Skeletal muscle satellite cell (primary cell): ENCODE results near the gene CCT7. TPM values are rescaled to one million over a fixed set of nuclear protein-coding genes. Genes with fewer than 3 reads are reported as not detected.

Source experiments
- H3K27me3 ChIP-seq: 2 replicates; pipeline ENCODE4 v1.7.0; 2013; ENCODE audit warnings: low read length; ENCODE audit not compliant: control insufficient read depth, insufficient read depth
- H3K36me3 ChIP-seq: 2 replicates; pipeline ENCODE4 v1.7.0; 2013; ENCODE audit warnings: mild to moderate bottlenecking, control low read depth, low read length; ENCODE audit not compliant: insufficient read depth
- H3K4me1 ChIP-seq: 2 replicates; pipeline ENCODE4 v1.7.0; 2013; ENCODE audit warnings: low read length; ENCODE audit not compliant: control insufficient read depth, insufficient read depth
- H3K4me2 ChIP-seq: 2 replicates; pipeline ENCODE4 v1.7.0; 2013; ENCODE audit warnings: mild to moderate bottlenecking, low read length
- H3K4me3 ChIP-seq: 2 replicates; pipeline ENCODE4 v1.7.0; 2013; ENCODE audit warnings: low read length
- H3K9ac ChIP-seq: 2 replicates; pipeline ENCODE4 v1.7.0; 2013; ENCODE audit warnings: mild to moderate bottlenecking, low read depth, low read length, moderate library complexity
- H3K9me3 ChIP-seq: replicated peaks from 2 replicates; pipeline ENCODE4 v1.7.0; 2013; ENCODE audit warnings: mild to moderate bottlenecking, control low read depth, low read length
- small RNA-seq: library from RNA; depleted of rRNA; stranded (forward); fragments of <200 nt; gene quantifications from one replicate; pipeline ENCODE3, GENCODE V24; 2012

Gene CCT7

GRCh38 chr2:73292906-73293533 is 58.9 kb downstream of the CCT7 start:
- peaks cover 99% of the 10 kb centered on the region for H3K27me3 ChIP-seq
- H3K36me3 ChIP-seq = no peaks in the 10 kb centered on the region

DNA sequence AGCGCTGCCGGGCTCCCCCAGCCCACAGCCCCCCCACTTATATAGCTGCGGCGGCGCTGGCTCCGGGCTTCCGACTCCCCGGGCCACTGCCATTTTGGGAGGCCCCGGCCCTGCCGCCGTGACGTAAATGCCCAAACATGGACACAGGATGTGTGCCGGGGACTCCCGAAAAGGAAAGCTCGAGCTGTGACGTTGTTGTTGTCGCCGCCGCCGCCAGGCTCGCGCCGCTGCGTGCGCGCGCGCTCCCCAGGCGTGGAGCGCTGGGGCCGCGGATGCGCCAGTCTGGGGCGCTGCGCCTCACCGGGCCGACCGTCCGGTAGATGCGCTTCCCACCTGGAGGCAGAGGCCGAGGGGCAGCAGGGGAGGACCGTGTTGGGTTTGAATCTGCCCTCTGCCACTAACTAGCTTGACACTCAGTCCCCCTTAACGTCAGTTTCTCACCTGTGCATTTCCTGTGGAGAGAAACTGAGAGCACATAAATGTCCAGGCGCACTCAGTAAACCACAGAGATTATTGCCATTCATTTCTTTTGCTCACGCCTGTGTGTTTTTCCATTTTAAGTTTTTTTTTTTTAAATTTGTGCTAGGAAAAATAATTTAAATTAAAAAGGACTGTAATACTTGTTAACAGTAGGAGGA is 59.5 kb downstream of the CCT7 start, which contains the start of gene EGR4:
Gene EGR4, minus strand, starts transcription at position 15 of the 638 bp plus-strand sequence. CDS start 231 bp downstream, outside the sequence.
- no peaks in the 10 kb centered on the region for H3K9me3 ChIP-seq
- peak within 1 kb of the TSS; percentile 14 for H3K9ac ChIP-seq
- H3K4me1 ChIP-seq = peaks cover 5% of the 10 kb centered on the region
- H3K27me3 ChIP-seq = peaks cover 98% of the 10 kb centered on the region
- no peaks in the 10 kb centered on the region for H3K36me3 ChIP-seq
- H3K4me2 ChIP-seq = peak within 1 kb of the TSS; percentile 82
- H3K4me3 ChIP-seq = peak within 1 kb of the TSS; percentile 59

More at GRCh38 chr2:73292906-73293533, 58.9 kb downstream of the CCT7 start:
- peak overlapping the region; percentile 82 for H3K4me2 ChIP-seq
- H3K4me3 ChIP-seq = peak overlapping the region; percentile 59
- H3K9me3 ChIP-seq = no peaks in the 10 kb centered on the region
- H3K9ac ChIP-seq = peak overlapping the region; percentile 14
- peaks cover 5% of the 10 kb centered on the region for H3K4me1 ChIP-seq

DNA sequence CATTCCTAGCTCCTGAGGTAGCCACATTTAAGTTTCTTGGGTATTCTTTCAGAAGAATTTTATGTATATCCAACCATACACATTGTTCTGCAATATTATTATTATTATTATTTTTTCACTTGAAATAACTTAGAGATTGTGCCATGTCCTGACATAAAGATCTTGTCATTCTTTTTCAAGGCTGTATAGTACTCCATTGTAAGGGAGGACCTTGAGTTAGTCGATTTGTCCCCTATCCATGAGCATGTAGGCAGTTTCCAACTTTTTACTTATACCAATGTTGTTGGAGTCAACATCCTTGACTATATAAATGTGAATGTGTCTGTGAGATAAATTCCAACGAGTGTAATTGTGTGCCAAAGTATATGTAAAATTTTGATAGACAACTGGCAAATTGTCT is 60.1 kb downstream of the CCT7 start:
- H3K9me3 ChIP-seq = no peaks in the 10 kb centered on the region
- H3K4me2 ChIP-seq = no peak overlapping the region
- H3K27me3 ChIP-seq = peaks cover 94% of the 10 kb centered on the region
- no peak overlapping the region for H3K4me3 ChIP-seq
- H3K36me3 ChIP-seq = no peaks in the 10 kb centered on the region
- no peak overlapping the region for H3K9ac ChIP-seq
- peaks cover 5% of the 10 kb centered on the region for H3K4me1 ChIP-seq

DNA sequence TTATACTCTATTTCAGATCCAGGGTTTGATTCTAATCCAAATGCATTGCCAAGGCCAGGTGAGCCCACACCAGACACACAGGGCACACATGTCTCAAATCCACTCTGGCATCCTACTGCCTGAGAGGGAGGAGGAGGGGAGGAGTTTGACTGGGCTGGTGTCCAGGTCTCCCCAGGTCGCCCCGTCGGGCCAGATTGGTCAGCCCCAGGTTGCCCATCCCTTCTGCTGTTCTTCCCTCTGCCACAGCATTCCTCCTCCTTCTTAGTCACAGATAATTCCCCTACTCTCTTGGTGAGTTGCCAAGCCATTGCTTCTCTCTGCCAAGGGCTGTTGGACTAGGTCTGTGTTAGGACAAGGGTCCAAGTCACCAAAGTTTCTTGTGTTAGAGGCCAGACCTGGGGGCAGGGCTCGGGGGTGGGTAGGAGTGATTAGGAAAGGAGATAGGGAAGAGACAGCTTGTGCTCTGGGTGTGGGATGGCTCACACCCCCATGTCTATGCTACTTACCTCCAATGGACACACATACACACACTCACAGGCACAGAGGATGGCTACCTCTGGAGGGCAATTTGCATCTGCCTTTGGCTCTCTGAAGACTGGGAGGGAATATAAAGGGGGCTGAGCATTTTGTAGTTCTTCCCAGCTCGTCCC is 61.8 kb downstream of the CCT7 start:
- Histone ChIP-seq H3K4me2 (no peak overlapping the region), H3K36me3 (no peaks in the 10 kb centered on the region), H3K4me3 (no peak overlapping the region), H3K27me3 (peaks cover 94% of the 10 kb centered on the region), H3K9me3 (no peaks in the 10 kb centered on the region), H3K4me1 (peaks cover 5% of the 10 kb centered on the region), H3K9ac (no peak overlapping the region)

DNA sequence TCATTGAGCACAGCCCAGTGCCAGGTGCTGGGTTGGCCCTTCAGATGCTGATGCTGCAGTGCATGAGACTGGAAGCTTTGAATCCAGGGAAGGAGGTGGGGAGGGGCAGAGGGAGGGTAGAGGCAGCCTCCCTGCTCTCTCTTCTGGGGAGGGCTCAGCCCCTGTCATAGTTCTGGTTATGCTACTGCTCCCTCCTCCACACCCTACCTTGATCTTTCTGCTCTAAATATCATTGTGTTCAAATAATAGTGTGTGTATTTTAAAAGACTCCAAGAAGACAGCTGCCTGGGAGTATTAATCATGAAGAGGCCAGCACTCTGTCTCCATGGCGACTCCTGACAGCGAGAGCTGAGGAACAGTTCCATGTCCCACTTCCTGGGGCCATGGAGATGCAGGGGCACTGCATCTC is 63.0 kb downstream of the CCT7 start:
- no peaks in the 10 kb centered on the region for H3K4me1 ChIP-seq
- no peak overlapping the region for H3K4me2 ChIP-seq
- H3K9me3 ChIP-seq = no peaks in the 10 kb centered on the region
- no peak overlapping the region for H3K9ac ChIP-seq
- no peaks in the 10 kb centered on the region for H3K36me3 ChIP-seq
- no peak overlapping the region for H3K4me3 ChIP-seq
- peaks cover 86% of the 10 kb centered on the region for H3K27me3 ChIP-seq

DNA sequence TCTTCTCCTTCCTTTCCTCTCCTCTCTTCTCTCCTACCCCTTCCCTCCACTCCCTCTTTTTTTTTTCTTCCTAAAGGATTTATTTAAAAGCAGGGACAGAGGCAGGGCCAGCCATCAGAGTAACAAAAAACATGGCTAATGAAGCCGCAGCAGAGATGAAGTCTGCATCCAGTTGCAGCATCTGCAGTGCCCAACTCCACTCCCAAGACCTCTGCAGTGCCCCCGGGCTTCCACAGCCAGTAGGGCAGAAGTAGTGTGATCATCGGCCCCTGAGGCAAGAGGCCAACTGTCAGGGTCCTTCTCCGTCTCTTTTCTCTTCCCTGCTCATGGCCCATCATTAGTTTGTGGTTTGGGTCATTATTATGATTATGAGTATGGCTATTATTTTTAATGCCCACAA is 63.5 kb downstream of the CCT7 start:
- no peak overlapping the region for H3K9ac ChIP-seq
- H3K27me3 ChIP-seq = peaks cover 84% of the 10 kb centered on the region
- H3K4me1 ChIP-seq = no peaks in the 10 kb centered on the region

GRCh38 chr2:73300926-73301325 is 66.8 kb downstream of the CCT7 start:
- Histone ChIP-seq H3K4me2 (no peak overlapping the region), H3K36me3 (no peaks in the 10 kb centered on the region), H3K27me3 (peaks cover 63% of the 10 kb centered on the region), H3K4me3 (no peak overlapping the region), H3K9ac (no peak overlapping the region), H3K9me3 (no peaks in the 10 kb centered on the region), H3K4me1 (no peaks in the 10 kb centered on the region)

More for the DNA sequence above, 63.5 kb downstream of the CCT7 start:
- Histone ChIP-seq H3K9me3 (no peaks in the 10 kb centered on the region), H3K4me3 (no peak overlapping the region), H3K4me2 (no peak overlapping the region), H3K36me3 (no peaks in the 10 kb centered on the region)

GRCh38 chr2:73301636-73302035 is 67.5 kb downstream of the CCT7 start:
- Histone ChIP-seq H3K4me3 (no peak overlapping the region), H3K4me1 (no peaks in the 10 kb centered on the region), H3K9me3 (no peaks in the 10 kb centered on the region), H3K36me3 (no peaks in the 10 kb centered on the region), H3K27me3 (peaks cover 63% of the 10 kb centered on the region), H3K4me2 (no peak overlapping the region), H3K9ac (no peak overlapping the region)

Small RNA genes within 50 kb of the gene (small RNA-seq; reads per million reads assigned to genes)
- not detected for gene RNU6-111P
